GM18511 (cell line): ENCODE measurements around the gene CXCL11.
A peak's percentile ranks its signal among the peaks of the same experiment; 100 is the strongest.
"Not testable (repeated sequence)": the region's sequence is repeated elsewhere in the genome, so short reads cannot be mapped to it uniquely, and the experiment has no call there.

Source experiments
- ATAC-seq: cut with Tn5 transposase; IDR thresholded peaks from one replicate; pipeline ENCODE4 v1.9.1; 2021; ENCODE audit warnings: mild to moderate bottlenecking, moderate library complexity; ENCODE audit not compliant: unreplicated experiment

CXCL11 gene

DNA sequence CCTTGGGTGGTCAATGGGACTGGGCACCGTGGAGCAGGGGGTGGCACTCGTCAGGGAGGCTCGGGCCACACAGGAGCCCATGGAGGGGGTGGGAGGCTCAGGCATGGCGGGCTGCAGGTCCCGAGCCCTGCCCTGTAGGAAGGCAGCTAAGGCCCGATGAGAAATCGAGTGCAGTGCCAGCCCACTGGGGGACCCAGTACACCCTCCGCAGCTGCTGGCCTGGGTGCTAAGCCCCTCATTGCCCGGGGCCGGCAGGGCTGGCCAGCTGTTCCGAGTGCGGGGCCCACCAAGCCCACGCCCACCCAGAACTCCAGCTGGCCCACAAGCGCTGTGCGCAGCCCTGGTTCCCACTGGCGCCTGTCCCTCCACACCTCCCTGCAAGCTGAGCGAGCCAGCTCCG is 7.4 kb upstream of the CXCL11 start:
- not testable (repeated sequence) for ATAC-seq

DNA sequence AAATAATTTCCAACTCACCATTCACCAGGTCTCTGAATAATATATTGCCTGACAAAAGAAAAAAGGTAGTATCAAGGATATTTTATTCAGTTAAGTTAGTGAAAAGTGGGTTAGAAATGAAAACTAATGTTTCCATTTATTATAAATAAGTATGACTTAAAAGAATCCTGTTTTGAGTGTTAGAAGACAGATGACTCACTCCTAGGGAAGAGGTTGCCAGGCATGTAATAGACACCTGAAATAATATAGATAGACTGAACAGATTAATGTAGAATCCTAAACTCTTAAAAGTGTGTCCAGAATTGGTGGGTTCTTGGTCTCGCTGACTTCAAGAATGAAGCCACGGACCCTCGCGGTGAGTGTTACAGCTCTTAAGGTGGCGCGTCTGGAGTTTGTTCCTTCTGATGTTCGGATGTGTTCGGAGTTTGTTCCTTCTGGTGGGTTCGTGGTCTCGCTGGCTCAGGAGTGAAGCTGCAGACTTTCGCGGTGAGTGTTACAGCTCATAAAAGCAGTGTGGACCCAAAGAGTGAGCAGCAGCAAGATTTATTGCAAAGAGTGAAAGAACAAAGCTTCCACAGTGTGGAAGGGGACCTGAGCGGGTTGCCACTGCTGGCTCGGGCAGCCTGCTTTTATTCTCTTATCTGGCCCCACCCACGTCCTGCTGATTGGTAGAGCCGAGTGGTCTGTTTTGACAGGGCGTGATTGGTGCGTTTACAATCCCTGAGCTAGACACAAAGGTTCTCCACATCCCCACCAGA is 6.5 kb upstream of the CXCL11 start:
- ATAC-seq, result not testable (repeated sequence)

DNA sequence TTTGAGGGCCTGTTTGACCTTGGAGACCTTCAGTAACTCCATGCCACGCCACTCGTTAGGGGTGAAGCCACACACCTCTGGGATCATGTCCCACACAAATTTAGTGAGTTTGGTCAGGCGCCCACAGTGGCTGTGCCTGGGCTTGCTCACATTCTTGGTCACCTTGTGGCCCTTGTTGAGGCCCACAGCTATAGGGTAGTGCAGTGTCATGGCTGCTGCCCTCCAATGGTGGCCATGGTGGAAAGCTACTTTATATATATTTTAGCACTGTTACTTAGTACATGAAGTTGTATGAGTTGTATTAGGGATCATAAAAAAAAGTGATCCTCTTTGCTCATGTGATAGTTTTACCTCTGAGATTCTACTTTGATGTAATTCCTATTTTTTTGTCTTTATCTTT is 985 bp upstream of the CXCL11 start:
- peak; percentile 68 for ATAC-seq

DNA sequence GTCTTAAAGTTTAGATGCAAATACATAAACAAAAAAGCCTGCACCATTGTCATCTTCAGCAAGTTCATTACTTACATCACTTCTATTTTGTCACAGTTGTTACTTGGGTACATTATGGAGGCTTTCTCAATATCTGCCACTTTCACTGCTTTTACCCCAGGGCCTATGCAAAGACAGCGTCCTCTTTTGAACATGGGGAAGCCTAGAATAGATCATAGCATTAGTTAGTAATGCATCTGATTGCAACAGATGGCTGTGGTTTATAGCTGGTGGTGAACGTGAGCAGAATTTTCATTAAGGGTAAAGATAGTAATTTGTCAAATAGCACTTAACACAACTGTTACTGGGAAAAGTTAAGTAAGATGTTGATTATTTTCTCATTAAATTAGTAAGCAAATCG is 729 bp downstream of the CXCL11 start:
- ATAC-seq, result no peak

DNA sequence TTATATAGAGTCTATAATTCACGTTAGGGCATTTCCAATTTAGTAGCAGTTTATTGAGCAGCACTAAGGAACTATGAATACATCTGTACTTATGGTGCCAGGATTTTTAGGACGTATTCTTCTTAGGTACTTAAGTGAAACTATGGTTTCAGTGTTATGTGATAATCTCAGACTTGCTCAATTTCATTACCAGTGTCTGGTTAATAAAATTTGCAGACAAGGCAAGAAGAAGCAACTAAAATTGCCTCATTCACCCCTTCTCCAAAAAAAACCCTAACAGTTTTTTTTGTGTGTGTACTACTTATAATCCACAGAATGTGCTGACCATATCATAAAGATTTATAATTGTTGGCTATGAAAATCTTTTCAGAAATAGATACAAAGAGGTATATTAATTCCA is 6.6 kb downstream of the CXCL11 start:
- ATAC-seq, result no peak

DNA sequence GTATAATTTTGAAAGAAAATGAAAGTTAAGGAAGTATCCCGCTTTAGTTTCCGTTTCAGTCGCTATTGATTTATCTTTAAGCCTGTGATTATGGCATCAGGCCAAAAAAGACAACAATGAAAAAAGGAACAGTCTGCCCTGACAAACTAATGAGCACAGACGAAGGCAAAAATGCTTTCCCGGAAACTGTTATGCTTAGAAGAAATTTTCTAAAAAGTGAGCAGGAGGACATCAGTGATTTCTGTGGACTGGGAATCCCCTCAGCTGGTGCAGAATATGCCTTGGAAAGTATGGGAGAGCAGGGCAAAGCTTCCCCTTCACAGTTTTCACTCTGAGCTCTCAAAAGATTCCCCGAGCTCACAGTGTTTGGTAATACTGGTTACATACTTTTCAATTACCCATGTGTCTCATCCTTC is 7.5 kb downstream of the CXCL11 start:
- no peak for ATAC-seq

DNA sequence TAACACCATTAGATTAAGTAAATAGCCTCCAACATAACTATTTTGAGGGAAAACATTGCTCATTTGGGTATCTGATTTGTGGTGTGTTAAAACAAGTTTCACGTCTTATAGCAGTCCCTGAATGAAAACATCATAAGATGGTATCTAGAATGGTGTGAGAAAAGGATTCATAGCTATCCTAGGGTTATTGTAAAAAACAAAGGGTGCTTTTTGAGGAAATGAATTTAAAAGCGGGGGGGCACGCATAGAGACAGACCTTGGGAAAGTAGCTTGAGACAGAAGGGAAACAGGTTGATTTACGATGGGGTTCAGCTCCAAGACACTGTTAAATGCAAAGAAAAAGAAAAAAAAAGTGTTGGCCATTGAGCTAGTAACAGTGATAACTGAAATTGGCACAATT is 11.8 kb downstream of the CXCL11 start:
- ATAC-seq, result no peak

DNA sequence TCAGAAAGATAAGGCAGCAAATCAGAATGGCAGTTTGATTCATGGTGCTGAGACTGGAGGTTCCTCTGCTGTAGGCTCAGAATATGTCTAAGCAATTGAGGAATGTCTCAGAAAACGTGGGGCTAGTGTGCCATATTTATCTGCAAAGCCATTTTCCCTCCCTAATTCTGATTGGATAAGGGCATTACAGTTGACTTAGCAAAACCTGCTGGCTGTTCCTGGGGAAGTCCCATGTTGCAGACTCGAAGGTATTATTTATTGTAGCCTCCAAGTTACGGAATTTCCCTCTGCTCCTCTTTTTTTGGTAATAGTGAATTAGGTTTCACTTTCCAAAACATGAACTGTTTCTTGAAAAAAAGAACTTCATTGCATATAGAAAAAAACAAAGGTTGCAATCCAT is 12.5 kb downstream of the CXCL11 start, which contains the start of gene CXCL10:
CXCL10 (minus strand) TSS at position 109 of the 400 bp plus-strand sequence; CDS start at position 43, 66 bp downstream.
- ATAC-seq, result no peak

DNA sequence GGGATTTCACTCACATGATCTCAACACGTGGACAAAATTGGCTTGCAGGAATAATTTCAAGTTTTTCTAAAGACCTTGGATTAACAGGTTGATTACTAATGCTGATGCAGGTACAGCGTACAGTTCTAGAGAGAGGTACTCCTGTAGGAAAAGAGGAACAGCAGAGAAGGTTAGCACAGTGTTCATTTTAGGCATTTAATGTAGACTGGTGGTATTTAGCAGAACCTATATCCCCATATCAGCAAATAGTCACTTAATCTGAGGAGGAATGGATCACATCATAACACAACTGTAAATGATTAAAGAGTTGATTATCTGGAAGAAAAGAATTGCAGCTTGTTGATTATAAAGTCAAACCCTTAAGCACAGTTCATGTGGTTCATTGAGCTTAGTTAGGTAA is 13.2 kb downstream of the CXCL11 start:
- ATAC-seq, result no peak

DNA sequence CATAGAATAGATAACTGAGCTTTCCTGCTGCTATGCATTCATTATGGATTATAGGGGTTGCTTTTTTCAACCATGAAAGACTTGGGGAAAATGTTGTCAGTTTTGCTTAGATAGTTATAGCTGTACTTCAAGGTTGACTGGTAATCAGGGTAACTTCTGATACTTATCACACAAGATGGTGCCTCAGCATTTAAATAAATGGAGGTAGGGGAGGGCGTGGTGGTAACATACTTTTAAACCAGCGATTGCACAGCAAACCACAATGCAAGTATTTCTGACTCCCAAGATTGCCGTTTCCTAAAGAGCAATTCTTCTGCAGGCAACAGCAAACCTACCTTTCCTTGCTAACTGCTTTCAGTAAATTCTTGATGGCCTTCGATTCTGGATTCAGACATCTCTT is 13.8 kb downstream of the CXCL11 start:
- ATAC-seq, result no peak

DNA sequence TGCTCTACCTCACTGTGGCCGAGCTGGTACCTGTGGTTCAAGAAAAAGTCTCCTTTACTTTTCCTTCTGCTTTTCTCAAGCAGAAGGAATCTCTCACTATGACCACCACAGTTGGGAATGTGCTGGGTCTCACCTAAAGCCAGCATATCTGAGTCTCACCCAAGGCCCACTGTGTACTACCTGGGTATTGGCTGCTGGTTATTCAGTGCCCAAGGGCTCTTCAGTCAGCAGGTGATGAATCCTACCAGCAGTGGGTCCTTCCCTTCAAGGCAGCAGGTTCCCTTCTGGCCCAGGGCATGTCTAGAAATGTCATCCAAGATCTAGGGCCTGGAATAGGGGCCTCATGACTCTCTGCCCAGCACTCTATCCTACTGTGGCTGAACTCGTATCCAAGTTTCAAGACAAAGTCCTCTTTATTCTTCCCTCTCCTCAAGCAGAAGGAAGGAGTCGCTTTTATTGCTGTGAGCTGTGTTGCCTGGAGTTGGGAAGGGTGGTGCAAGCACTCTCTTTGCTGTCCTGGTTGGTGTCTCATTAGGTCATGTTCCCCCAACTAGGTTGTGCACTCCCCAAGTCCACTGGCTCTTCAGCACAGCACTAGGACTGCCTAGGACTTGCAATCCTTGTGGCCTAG is 18.7 kb downstream of the CXCL11 start:
- ATAC-seq, result no peak

DNA sequence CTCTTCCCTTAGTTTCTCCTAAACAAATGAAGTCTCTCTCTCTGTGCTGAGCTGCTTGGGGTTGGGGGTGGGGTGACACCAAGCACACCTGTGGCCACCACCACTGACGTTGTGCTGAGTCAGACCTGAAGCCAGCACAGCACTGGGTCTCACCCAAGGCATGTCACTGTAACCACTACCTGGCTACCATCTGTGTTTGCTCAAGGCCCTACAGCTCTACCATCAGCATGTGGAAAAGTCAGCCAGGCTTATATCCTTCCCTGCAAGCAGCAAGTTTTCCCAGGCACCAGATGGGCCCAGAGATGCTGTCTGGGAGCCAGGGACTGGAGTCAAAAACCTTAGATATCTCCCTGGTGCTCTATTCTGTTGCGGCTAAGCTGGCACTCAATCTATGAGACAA is 19.5 kb downstream of the CXCL11 start:
- peak; percentile 60 for ATAC-seq

DNA sequence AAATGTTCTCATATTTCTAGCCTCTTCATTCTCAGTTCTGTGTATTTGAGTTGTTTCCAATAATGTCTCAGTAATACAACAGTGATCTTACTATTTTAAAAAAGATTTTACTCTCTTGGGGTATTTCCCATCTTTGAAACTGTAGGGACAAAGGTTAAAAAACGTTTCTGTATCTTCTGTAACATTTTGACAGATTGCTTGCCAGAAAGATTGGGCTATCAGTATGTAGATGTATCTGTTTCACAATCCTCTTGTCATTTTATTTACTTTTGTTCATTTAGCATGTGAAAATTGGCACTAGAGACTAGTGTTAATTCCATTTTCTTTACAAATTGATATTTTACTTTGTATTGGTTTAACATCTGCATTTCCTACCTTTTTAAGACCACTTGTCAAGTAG is 22.3 kb downstream of the CXCL11 start:
- no peak for ATAC-seq

DNA sequence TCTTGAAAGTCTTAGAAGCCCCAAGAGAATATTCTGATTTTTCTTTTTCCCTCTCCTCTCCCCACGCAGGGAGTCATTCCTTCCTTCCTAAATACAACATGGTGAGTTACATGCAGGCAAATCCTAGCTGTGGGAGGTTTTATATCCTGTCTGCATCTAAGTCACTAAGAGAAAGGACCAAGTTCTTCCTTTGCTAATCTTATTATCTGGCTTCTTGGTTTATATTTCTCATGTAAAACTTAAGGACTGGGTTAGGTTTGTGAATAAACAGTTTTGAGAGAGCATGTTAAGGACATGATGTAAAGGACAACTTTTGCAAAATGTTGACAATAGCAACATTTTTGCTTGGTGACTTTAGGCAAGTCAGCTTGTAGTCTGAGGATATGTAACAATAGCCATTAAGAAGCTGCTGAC is 23.5 kb downstream of the CXCL11 start:
- peak; percentile 3 for ATAC-seq

DNA sequence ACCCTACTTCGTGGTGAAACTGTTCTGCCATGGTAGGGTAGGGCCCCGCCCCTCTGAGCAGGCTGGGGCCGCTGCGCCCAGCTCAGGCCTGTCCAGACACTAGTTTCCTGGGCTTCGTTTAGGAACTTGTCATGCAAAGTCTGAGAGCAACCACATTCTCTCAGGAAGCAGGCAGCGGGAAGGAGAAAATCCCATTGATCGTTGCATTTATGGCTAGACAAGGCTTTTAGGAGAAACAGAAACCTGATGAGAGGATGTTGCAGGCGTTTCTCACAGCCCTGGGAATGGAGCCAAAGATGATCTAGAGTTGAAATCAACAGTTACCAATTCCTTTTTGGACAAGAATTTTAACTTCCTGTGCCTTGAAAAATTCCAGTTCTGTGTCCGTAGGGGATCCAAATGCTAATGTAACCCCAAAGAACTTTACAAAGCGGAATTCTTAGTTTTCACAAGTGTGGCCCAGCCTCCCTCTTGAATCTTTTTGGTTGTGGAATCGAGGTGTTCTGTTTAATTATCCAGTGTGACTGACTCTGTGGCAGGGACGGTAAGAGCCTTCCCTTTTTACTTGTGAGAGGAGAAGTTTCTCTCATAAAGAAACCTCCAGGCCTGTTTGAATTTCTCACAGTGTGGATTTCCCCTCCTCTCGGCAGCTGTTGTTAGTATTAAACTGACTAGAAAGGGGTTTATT is 24.0 kb downstream of the CXCL11 start:
- peak; percentile 76 for ATAC-seq

DNA sequence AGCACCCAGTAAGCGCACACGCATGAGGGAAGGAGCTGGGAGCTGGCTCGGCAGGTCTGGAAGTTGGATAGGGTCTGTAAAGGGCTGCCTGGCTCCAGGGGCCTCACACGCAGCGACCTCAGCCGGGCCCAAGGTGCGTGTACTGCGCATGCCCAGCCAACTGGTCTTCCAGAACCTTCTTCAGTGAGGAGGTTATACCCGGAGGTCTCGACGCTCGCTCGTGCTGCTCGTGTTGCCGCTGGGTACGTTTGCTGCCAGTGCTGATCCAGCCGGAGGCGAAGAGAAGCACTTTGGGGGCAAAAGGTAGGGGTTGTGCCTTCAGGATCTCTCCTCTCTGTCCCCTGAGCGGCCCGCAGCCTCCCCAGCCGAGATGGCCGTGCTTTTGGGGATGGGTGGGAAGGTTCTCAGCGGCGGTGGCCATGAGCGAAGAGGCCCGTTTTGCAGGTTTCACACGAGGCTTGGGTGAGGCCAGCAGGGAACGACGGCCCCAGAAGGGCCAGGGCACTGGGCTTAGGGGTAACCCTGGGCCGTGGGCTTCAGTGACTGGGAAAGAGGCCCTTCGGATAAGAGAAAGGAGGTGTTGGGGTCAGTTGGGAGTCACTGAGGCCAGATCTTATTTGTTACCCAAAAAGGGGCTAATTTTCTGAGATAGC is 24.7 kb downstream of the CXCL11 start:
- ATAC-seq, result no peak

DNA sequence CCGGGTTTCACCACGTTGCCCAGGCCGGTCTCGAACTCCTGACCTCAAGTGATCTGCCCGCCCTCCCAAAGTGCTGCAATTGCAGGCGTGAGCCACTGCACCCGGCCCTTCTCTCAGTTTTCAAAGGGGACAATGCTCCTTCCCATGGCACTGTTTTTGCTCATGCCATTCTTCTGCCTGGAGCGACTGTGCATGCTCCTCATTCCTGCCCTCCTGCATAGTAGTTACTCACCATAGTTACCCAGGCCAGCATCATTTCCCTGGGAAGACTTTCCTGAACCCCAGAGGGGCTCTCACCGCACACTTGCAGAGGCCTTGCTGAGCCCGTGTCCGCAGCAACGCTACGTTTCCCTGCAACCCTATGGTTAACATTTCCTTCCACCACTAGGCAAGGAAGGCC is 25.3 kb downstream of the CXCL11 start:
- ATAC-seq, result no peak

DNA sequence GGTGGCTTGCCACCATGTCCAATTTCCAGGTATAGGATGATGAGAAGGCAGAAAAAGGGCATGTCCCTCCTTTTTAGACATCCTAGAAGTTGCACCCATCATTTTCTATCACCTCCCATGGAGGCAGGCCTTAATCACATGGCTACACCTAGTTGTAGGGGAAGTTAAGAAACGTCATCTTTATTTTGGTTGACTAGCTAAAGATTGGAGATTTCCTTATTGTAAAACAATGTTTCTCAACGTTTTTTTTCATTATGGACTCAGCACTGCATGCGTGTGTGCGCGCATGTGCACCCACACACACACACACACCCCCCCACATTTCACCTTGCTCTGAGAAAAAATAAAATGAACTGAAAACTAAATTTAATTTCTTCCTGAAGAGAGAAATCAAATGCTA is 26.6 kb downstream of the CXCL11 start:
- ATAC-seq, result no peak

DNA sequence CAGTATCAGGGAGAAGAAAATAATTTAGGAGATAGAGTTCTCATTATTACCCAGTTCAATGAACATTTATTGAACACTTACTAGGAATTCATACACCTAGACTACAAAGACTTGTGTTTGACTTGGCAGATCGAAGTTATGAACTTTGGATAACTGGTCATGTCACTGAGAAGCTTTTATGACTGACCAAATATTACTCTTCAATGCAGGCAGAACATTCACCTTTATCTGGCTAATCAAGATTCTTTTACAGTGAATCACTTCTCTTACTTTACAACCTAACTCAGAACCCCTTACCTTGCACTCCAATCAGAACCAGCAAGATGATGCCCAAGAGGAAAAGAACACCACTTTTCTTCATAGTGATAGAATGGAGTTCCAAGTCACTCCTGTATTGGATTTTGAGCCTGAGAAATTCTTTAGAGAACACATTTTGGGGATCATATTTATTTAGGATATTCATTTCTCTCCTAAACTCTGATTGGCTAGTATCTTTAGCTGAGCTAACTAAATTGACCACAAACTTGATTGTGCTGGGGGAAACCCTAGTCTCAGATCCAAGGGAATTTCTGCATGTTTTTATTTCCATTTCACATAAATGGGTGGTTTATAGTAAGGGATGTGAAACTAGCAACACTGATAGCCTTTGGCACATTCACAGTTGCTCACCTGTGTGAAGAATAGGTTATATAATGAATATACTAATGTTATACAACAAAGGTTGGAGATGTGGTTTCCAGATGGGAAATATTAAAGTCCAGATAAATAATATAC is 28.6 kb downstream of the CXCL11 start, which contains the start of gene CXCL9:
CXCL9 (minus strand) TSS at position 421 of the 774 bp plus-strand sequence; CDS start at position 361, 60 bp downstream.
- ATAC-seq, result no peak

DNA sequence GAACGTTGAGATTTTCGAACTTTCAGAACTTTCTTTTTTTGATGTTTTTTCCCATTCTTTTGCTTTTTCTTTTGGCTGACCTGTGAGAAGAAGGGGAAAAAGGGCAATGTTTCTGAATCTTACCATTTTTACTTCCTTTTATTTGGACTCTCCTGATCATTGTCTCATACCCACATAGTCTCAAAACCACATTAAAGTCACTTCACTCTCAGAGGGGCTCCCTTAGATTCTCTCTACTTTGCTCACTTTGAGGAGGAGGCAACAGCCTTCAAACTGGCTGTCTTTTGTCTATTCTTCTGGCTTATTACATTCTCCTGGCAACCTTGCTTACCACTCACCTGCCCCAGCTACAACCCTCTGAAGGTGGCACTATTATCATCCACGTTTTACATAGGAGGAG is 32.2 kb downstream of the CXCL11 start:
- ATAC-seq, result no peak

DNA sequence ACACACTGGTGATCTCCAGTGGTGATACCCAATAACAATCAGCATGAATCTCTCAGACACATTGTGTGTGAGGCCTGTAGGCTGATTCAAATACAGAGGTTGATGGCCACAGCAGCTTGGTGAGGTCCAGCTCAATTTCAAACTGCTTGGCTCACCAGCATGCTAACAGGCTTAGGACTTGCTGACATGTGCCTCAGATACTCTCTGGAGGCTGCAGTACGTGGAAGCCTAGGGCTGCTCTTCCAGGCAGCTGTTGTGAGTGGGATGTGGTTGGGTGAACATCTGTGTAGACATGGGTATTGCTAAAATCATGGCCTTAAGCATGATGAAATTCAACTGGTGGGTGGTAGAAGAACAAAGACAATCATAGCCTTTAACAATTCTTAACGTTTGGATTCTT is 32.8 kb downstream of the CXCL11 start:
- no peak for ATAC-seq
